Psoas muscle (tissue), 8 donors: ENCODE data around the gene GRK5. TPM values are rescaled to one million over a fixed set of nuclear protein-coding genes. Genes with fewer than 3 reads are reported as not detected.

Experiments
- ATAC-seq, 4 donors: fragments of 200-7000 bp; cut with Tn5 transposase; one replicate each; pipeline ENCODE4 v1.9.1; 2020; ENCODE audit warnings: moderate library complexity in 3 of 4, mild to moderate bottlenecking in 2 of 4
- DNase-seq, 2 donors: peaks; one replicate each; pipeline ENCODE4 v3.0.0-alpha.2; 2020
- H3K27ac ChIP-seq: fragments of 200-600 bp; one replicate; pipeline ENCODE4 v1.8.0; 2022
- H3K27me3 ChIP-seq, 3 donors: fragments of 200-600 bp in 1 of 3; one replicate each; pipeline versions ENCODE4 v1.6.1 to v1.8.0; 2013 to 2022; ENCODE audit warnings: low read length in 2 of 3, mild to moderate bottlenecking in 2 of 3, moderate library complexity in 1 of 3; ENCODE audit not compliant: insufficient read depth in 3 of 3
- H3K36me3 ChIP-seq, 2 donors: fragments of 200-600 bp in 1 of 2; one replicate each; pipeline versions ENCODE4 v1.6.1 to v1.8.0; 2013 to 2022; ENCODE audit warnings: low read depth in 1 of 2, mild to moderate bottlenecking in 1 of 2, moderate library complexity in 1 of 2; ENCODE audit not compliant: insufficient read depth in 1 of 2
- H3K4me1 ChIP-seq: fragments of 200-600 bp; one replicate; pipeline ENCODE4 v1.8.0; 2022
- H3K4me3 ChIP-seq: fragments of 200-600 bp; one replicate; pipeline ENCODE4 v1.8.0; 2022; ENCODE audit warnings: mild to moderate bottlenecking
- H3K9me3 ChIP-seq: fragments of 200-600 bp; one replicate; pipeline ENCODE4 v1.8.0; 2022
- CTCF ChIP-seq: fragments of 200-600 bp; IDR thresholded peaks from one replicate; pipeline ENCODE4 v1.8.0; 2022; ENCODE audit warnings: antibody characterized with exemption
- WGBS, 3 donors: extraction: QIAGEN DNeasy Blood & Tissue Kit; methylation state at CpG; one replicate each; pipeline versions ENCODE4 v1.1.6 to v1.1.7; 2013; 5-methylcytosine and 5-hydroxymethylcytosine counted together
- intact Hi-C, 2 donors: fragments of 100-400 bp; cut with DNase I; formaldehyde crosslinking; loops; one replicate each; pipeline versions ENCODE4 v1.11.0 to v1.14.2; 2022
- polyA plus RNA-seq, 3 donors: library from polyadenylated mRNA; stranded (reverse); fragments of 200-250 nt; gene quantifications; one replicate each; pipeline ENCODE4 v1.2.3, GENCODE V29; 2013
- total RNA-seq, 4 donors: library from RNA; stranded (reverse); fragmentation: NEBNext Ultra II Directional in 2 of 4; extraction: Animal tissue kit (Norgen Biotek cat#: 25700) in 2 of 4; gene quantifications; one replicate each; pipeline versions ENCODE4 v1.2.1 to v1.2.4, GENCODE V29; 2021 to 2023
- donor health status: healthy with polysubstance abuse.
- donor health status: DM: no; HTN: no; CAD: no; lungs with moderate emphysema.
- donor health status: Bipolar disorder and iron deficiency.
- donor health status: healthy.
- donor health status: DM: yes; HTN: yes; CAD: no.
- donor health status: DM: no; HTN: no; CAD: no.
- donor health status: DM: no; HTN: no; CAD: no.
- donor health status: DM: yes; HTN: yes; CAD: no.

GRK5 gene
- total and polyA plus RNA-seq, 7 donors = 7.0 to 15.5 (median 8.0) TPM

GRCh38 chr10:119221666-119222065, 14.3 kb downstream of the GRK5 start:
- no peak overlapping the region for H3K4me3 ChIP-seq
- H3K36me3 ChIP-seq = no peaks in the 10 kb centered on the region
- 88 to 93% (median 89%) methylated on average over 1 of the region's 1 CpG for WGBS, 3 donors
- DNase-seq (no peak), ATAC-seq (no peak)
- no peak for TF ChIP-seq CTCF
- H3K4me1 ChIP-seq = no peaks in the 10 kb centered on the region
- H3K27me3 ChIP-seq = no peaks in the 10 kb centered on the region
- H3K27ac ChIP-seq = peak overlapping the region; percentile 53
- intact Hi-C loops = no loop called here
- H3K9me3 ChIP-seq = no peaks in the 10 kb centered on the region

- DNase-seq = no peak
- 41 to 52% (median 41%) methylated on average over 9 of the region's 9 CpGs for WGBS, 3 donors
Observed at GRCh38 chr10:119222537-119222936, 15.2 kb downstream of the GRK5 start.

GRCh38 chr10:119222966-119223386, 15.6 kb downstream of the GRK5 start:
- peak in 1 of 4 donors; percentile 21 for ATAC-seq
- no peak overlapping the region for H3K4me3 ChIP-seq

More at GRCh38 chr10:119222537-119222936, 15.2 kb downstream of the GRK5 start:
- peak in 1 of 4 donors; percentile 38 for ATAC-seq
- H3K27me3 ChIP-seq = no peaks in the 10 kb centered on the region
- no peaks in the 10 kb centered on the region for H3K4me1 ChIP-seq
- intact Hi-C loops = no loop called here
- H3K4me3 ChIP-seq = no peak overlapping the region
- no peak for TF ChIP-seq CTCF
- no peaks in the 10 kb centered on the region for H3K9me3 ChIP-seq
- no peaks in the 10 kb centered on the region for H3K36me3 ChIP-seq
- H3K27ac ChIP-seq = peak overlapping the region; percentile 53

GRCh38 chr10:119225083-119225658, 17.8 kb downstream of the GRK5 start:
- no peak for DNase-seq
- Histone ChIP-seq H3K4me1 (no peaks in the 10 kb centered on the region), H3K27me3 (no peaks in the 10 kb centered on the region), H3K36me3 (no peaks in the 10 kb centered on the region), H3K27ac (no peak overlapping the region), H3K9me3 (no peaks in the 10 kb centered on the region), H3K4me3 (no peak overlapping the region)
- no peak for TF ChIP-seq CTCF
- intact Hi-C loops = no loop called here
- WGBS, 3 donors = 77 to 83% (median 79%) methylated on average over 4 of the region's 4 CpGs
- no peak for ATAC-seq

More at GRCh38 chr10:119222966-119223386, 15.6 kb downstream of the GRK5 start:
- no peak for TF ChIP-seq CTCF
- Histone ChIP-seq H3K36me3 (no peaks in the 10 kb centered on the region), H3K27me3 (no peaks in the 10 kb centered on the region), H3K27ac (peak overlapping the region; percentile 53), H3K9me3 (no peaks in the 10 kb centered on the region), H3K4me1 (no peaks in the 10 kb centered on the region)
- 47 to 65% (median 55%) methylated on average over 9 of the region's 9 CpGs for WGBS, 3 donors
- no peak for DNase-seq
- intact Hi-C loops = no loop called here

GRCh38 chr10:119227825-119228224, 20.5 kb downstream of the GRK5 start:
- Histone ChIP-seq H3K27me3 (no peaks in the 10 kb centered on the region), H3K36me3 (no peaks in the 10 kb centered on the region), H3K9me3 (no peaks in the 10 kb centered on the region), H3K4me3 (no peak overlapping the region), H3K27ac (no peak overlapping the region), H3K4me1 (no peaks in the 10 kb centered on the region)
- intact Hi-C loops = loop anchor here in 1 of 2 donors (2.0 kb wide), 1 partner anchor 61 kb away; no protein-coding TSS in a partner anchor
- ATAC-seq (no peak), DNase-seq (no peak)
- TF ChIP-seq CTCF = no peak
- 85 to 88% (median 88%) methylated on average over 6 of the region's 6 CpGs for WGBS, 3 donors
